T-helper 17 cell (primary cell): Measurements from ENCODE around the gene SAP130. TPM values are rescaled to one million over a fixed set of nuclear protein-coding genes. Genes with fewer than 3 reads are reported as not detected.

Experiments used
- ATAC-seq: fragments of 150-1000 bp; cut with Tn5 transposase; 2 replicates; pipeline ENCODE4 v1.10.0; 2021; ENCODE audit warnings: mild to moderate bottlenecking, moderate library complexity
- DNase-seq, 3 donors: peaks; one replicate each; pipeline versions ENCODE4 v3.0.0 to v3.0.0-alpha.2; 2020 to 2021
- H3K9me3 ChIP-seq: one replicate; pipeline ENCODE4 v1.7.0; 2013; ENCODE audit warnings: low read length, mild to moderate bottlenecking; ENCODE audit not compliant: control insufficient read depth, poor library complexity, severe bottlenecking
- H3K27ac Mint-ChIP-seq: one replicate; pipeline ENCODE4 v1.8.0; 2022; ENCODE audit warnings: mild to moderate bottlenecking, moderate library complexity, mixed read lengths
- H3K27me3 Mint-ChIP-seq: one replicate; pipeline ENCODE4 v1.8.0; 2022; ENCODE audit warnings: mixed read lengths
- H3K36me3 Mint-ChIP-seq: one replicate; pipeline ENCODE4 v1.8.0; 2022; ENCODE audit warnings: low read depth, mixed read lengths
- H3K4me1 Mint-ChIP-seq: one replicate; pipeline ENCODE4 v1.8.0; 2022; ENCODE audit warnings: mild to moderate bottlenecking, mixed read lengths
- H3K4me3 Mint-ChIP-seq: one replicate; pipeline ENCODE4 v1.8.0; 2022; ENCODE audit warnings: mild to moderate bottlenecking, moderate library complexity, mixed read lengths
- total RNA-seq, 4 donors: library from RNA in 2 of 4; stranded (reverse) in 2 of 4; gene quantifications; one replicate each; pipeline ENCODE4 v1.2.3 and lab custom pipeline; 2022 to 2026

The SAP130 gene
- total RNA-seq, 2 donors from 2014 or later: 31.9 to 34.1 TPM

DNA sequence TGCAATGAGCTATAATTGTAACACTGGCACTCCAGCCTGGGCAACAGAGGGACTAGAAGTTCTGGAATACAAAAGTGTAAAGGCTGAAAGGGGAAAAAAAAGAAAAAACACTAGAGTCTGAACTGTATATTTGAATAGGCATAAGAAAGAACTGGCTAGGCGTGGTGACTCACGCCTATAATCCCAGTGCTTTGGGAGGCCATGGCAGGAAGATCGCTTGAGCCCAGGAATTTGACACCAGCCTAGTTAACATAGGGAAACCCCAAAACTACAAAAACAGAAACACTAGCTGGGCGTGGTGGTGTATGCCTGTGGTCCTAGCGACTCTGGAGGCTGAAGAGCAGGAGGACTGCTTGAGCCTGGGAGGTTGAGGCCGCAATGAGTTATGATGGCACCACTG lies 70.6 kb downstream of the SAP130 start:
- peaks cover 12% of the 10 kb centered on the region for H3K36me3 Mint-ChIP-seq

DNA sequence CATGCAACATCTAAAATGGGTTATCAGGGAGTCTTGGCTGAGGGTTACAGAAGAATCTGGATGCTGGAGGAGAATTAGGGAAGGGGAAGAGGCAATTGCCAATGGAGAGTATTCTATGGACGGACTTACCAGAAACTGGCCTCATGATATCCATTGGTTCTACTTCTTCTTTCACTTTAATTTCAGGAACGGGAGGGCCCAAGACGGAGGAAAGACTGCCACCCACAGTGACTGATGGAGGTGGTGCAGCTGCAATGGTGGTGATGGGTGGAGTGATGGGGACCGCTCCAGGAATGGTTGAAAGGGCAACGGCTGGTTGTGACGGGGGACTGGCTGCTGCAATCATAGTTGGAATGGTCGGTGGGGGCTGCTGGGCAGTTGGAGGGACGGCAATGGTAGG lies 73.0 kb downstream of the SAP130 start:
- no peaks in the 10 kb centered on the region for H3K9me3 ChIP-seq
- Mint-ChIP-seq H3K4me3 (no peak overlapping the region), H3K27me3 (no peaks in the 10 kb centered on the region), H3K4me1 (peaks cover 5% of the 10 kb centered on the region), H3K36me3 (peaks cover 9% of the 10 kb centered on the region), H3K27ac (no peak overlapping the region)
- DNase-seq (no peak), ATAC-seq (no peak)

More for the DNA sequence above, 70.6 kb downstream of the SAP130 start:
- H3K9me3 ChIP-seq: no peaks in the 10 kb centered on the region
- no peaks in the 10 kb centered on the region for H3K27me3 Mint-ChIP-seq
- DNase-seq (no peak), ATAC-seq (no peak)
- H3K4me1 Mint-ChIP-seq: peaks cover 5% of the 10 kb centered on the region
- no peak overlapping the region for H3K4me3 Mint-ChIP-seq
- H3K27ac Mint-ChIP-seq: no peak overlapping the region

DNA sequence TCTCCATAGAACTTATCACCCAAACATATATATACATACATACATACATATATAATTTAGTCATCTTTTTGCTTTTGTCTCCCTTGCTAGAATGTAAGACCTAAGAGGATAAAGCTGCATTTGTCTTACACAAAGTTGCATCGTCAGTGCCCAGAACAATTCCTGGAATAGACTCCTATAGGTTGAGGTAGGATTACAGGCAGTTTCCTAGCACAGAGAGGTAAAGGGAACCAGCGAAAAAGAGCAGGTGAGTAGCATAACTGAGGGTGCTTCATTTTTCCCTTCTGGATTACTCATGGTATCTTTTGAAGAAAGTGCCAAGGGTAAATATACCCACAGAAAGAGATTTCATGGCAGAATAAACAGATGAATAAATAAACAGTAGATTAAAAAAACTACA lies 74.0 kb downstream of the SAP130 start:
- peaks cover 3% of the 10 kb centered on the region for H3K4me1 Mint-ChIP-seq
- ATAC-seq (no peak), DNase-seq (no peak)
- H3K4me3 Mint-ChIP-seq: no peak overlapping the region
- no peaks in the 10 kb centered on the region for H3K27me3 Mint-ChIP-seq
- peaks cover 6% of the 10 kb centered on the region for H3K36me3 Mint-ChIP-seq
- H3K27ac Mint-ChIP-seq: no peak overlapping the region
- no peaks in the 10 kb centered on the region for H3K9me3 ChIP-seq

DNA sequence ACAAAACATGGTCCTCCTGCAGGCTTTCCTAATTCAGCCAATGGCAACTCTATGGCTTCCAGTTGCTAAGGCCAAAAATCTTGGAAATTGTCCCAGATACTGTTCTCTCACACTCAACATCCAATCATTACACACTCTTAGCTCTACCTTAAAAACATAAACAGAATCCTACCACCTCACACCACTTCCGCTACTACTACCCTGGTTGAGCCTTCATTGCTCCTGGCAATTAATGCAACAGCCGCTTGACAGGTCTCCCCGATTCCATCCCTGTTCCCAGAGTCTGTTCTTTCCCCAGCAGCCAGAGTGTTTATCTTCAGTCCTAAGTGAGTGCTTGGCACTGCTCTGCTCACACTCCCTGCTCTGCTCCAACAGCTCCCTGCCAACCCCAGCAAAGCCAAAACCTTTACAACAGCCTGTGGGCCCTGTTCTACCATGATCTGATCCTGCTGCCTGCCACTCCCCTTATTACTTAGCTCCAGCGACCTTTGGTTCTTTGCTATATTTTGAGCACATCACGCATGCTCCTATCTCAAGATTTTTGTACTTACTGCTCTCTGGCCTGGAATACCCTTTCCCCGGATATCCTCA lies 74.6 kb downstream of the SAP130 start:
- no peaks in the 10 kb centered on the region for H3K9me3 ChIP-seq
- Mint-ChIP-seq H3K27ac (no peak overlapping the region), H3K4me1 (peaks cover 3% of the 10 kb centered on the region), H3K4me3 (no peak overlapping the region), H3K36me3 (peaks cover 6% of the 10 kb centered on the region), H3K27me3 (no peaks in the 10 kb centered on the region)
- ATAC-seq (no peak), DNase-seq (no peak)

DNA sequence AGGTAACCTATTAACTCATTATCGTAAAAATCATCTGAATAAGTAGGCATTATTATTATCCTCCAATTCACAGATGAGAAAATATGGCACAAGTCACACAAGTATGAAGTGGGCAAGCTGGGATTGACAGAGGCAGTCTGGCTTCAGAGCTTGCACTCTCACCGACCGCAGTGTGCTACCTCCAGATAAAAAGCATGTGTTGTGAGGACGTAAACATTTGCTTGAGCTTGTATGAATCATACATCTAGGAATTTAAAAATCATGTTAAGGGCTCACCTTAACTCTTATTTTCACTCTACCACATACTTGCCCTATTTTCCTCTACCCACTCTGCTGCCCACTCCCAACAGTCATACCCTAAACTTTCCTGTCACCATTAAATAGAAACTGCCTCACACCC lies 76.8 kb downstream of the SAP130 start:
- no peaks in the 10 kb centered on the region for H3K9me3 ChIP-seq
- Mint-ChIP-seq H3K4me3 (no peak overlapping the region), H3K27ac (no peak overlapping the region), H3K27me3 (no peaks in the 10 kb centered on the region), H3K36me3 (peaks cover 7% of the 10 kb centered on the region), H3K4me1 (peaks cover 5% of the 10 kb centered on the region)
- DNase-seq: no peak
- ATAC-seq: no peak

DNA sequence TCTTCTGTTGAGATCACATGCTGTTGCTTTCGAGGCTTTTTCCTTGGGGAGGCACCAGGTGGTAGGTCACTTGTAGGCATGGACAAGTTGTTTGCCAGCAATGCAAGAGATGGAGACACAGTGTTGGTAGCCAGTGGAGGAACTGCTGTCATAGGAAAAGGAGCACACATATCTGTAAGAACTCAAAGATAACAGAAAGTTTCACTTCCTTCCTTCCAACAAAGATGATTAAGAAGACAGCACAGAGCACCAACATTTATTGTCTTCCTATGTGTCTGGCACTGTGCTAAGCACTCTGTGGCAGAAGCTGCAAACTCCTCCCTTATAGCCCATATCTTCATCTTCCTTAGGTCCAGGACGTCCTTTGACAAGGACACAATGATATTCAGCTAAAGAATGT lies 77.6 kb downstream of the SAP130 start:
- peaks cover 7% of the 10 kb centered on the region for H3K36me3 Mint-ChIP-seq
- no peak overlapping the region for H3K27ac Mint-ChIP-seq

DNA sequence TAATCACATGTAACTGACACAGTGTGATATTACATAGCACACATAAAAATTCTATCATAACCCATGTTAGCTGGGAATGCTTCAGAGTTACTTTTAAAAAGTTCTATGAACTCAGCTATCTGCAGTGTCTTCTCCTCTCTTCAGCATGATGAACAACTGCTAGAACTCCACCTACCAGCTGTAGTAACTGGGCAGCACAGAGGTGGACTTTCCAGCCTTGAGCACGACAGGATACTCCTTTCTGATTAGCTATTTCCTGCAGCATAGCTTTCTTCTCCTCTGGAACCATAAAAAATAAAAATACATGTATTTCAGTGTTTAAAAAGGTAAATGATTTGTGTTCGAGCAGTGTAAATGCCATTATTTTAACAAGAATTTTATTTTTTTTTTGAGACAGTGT lies 82.6 kb downstream of the SAP130 start:
- H3K4me1 Mint-ChIP-seq: peaks cover 2% of the 10 kb centered on the region
- no peak overlapping the region for H3K4me3 Mint-ChIP-seq
- H3K9me3 ChIP-seq: no peaks in the 10 kb centered on the region
- no peak for DNase-seq
- no peaks in the 10 kb centered on the region for H3K27me3 Mint-ChIP-seq
- H3K27ac Mint-ChIP-seq: no peak overlapping the region
- no peak for ATAC-seq
- peaks cover 13% of the 10 kb centered on the region for H3K36me3 Mint-ChIP-seq

More for the DNA sequence above, 77.6 kb downstream of the SAP130 start:
- no peaks in the 10 kb centered on the region for H3K9me3 ChIP-seq
- ATAC-seq (no peak), DNase-seq (no peak)
- Mint-ChIP-seq H3K4me3 (no peak overlapping the region), H3K4me1 (peaks cover 5% of the 10 kb centered on the region), H3K27me3 (no peaks in the 10 kb centered on the region)

DNA sequence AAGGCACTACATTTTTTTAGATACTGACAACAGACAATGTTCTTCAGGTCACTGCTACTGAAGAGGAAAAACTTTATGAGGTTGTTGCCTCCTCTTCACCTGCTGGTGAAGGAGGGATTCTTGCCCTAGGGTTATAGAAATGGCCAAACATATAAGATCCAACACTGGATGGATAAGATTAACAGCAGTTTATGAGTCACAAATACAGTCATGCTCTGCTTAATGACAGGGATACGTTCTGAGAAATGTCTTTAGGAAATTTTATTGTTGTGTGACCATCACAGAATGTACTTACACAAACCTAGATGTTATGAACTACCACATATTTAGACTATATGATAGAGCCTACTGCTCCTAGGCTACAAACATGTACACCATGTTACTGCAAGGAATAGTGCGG lies 84.7 kb downstream of the SAP130 start:
- no peak overlapping the region for H3K4me3 Mint-ChIP-seq
- DNase-seq (no peak), ATAC-seq (no peak)
- H3K27me3 Mint-ChIP-seq: no peaks in the 10 kb centered on the region
- no peaks in the 10 kb centered on the region for H3K9me3 ChIP-seq
- H3K4me1 Mint-ChIP-seq: peaks cover 2% of the 10 kb centered on the region
- peaks cover 13% of the 10 kb centered on the region for H3K36me3 Mint-ChIP-seq
- no peak overlapping the region for H3K27ac Mint-ChIP-seq

DNA sequence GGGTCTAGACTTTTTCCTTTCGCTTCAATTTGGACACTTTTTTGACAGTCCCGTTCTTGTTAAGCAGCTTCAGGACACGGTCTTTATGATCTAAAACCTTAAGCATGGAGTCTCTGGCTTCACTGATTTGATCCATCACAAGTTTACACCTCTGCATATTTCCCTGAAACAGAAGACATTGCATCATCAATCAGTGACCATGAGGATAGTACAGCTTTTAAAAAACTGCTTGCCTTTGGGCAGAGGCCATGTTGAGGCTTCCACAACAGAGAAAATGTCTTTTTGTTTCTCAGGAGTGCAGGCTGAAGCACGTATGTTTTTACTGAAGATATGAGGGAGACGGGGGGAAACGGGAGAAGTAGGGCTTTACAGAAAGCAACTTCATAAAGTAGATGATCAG lies 85.9 kb downstream of the SAP130 start:
- Mint-ChIP-seq H3K27me3 (no peaks in the 10 kb centered on the region), H3K4me1 (peaks cover 2% of the 10 kb centered on the region), H3K36me3 (peaks cover 13% of the 10 kb centered on the region), H3K4me3 (no peak overlapping the region), H3K27ac (no peak overlapping the region)
- ATAC-seq: no peak
- no peak for DNase-seq
- H3K9me3 ChIP-seq: no peaks in the 10 kb centered on the region

DNA sequence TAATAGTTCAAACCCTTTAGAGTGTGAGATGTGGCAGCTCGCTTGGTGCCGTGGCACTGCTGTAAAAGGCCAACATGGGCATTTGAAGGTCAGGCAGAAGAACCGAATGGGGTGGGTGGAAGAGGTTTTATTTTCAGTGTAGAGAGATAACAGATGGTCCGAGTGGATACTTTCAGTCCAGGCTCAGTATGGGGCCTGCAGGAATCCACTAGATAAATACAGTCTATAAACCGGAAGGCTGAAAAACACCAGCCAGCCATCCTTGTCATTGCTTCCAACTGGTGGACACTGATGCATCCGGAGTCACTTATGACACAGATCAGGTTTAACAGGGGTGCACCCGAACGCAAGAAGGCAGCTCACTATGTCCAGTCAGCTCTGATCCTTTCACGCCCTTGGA lies 86.4 kb downstream of the SAP130 start:
- Mint-ChIP-seq H3K4me3 (no peak overlapping the region), H3K27ac (no peak overlapping the region)

DNA sequence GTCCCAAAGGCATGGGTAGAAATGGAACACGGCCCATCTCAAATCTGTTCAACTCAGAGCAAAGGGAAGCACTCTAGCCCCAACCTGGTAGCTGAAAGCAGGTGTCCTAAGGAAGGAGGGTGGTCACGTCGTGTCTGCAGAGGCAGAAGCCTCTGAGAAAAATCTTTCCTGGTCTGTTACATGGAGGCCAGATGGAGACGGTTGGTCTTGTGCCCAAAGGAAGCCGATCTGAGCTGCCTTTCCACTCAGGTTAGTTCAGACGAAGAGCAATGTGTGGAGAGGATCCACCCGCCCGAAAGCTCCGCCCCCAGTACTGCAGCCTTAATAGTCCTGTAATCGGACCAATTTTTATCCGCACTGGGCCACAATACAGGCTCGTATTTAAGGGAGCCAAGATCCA lies 87.2 kb downstream of the SAP130 start:
- H3K27ac Mint-ChIP-seq: no peak overlapping the region
- DNase-seq (no peak), ATAC-seq (no peak)
- H3K9me3 ChIP-seq: no peaks in the 10 kb centered on the region
- no peak overlapping the region for H3K4me3 Mint-ChIP-seq
- no peaks in the 10 kb centered on the region for H3K27me3 Mint-ChIP-seq
- no peaks in the 10 kb centered on the region for H3K4me1 Mint-ChIP-seq
- peaks cover 9% of the 10 kb centered on the region for H3K36me3 Mint-ChIP-seq

More for the DNA sequence above, 86.4 kb downstream of the SAP130 start:
- DNase-seq (no peak), ATAC-seq (no peak)
- no peaks in the 10 kb centered on the region for H3K27me3 Mint-ChIP-seq
- peaks cover 9% of the 10 kb centered on the region for H3K36me3 Mint-ChIP-seq
- no peaks in the 10 kb centered on the region for H3K9me3 ChIP-seq
- peaks cover 2% of the 10 kb centered on the region for H3K4me1 Mint-ChIP-seq

DNA sequence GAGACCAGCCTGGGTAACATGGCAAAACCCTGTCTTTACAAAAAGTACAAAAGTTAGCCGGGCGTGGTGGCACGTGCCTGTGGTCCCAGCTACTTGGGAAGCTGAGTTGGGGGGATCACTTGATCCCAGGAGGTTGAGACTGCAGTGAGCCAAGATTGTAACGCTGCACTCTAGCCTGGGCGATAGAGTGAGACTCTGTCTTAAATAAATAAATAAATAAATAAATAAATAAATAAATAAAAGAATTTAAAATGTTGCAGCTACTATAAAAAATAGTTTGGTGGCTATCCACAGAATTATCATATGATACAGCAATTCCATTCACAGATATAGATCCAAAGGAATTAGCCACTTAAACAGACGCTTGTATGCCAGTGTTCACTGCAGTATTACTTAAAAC lies 92.5 kb downstream of the SAP130 start:
- DNase-seq (no peak), ATAC-seq (no peak)
- H3K4me1 Mint-ChIP-seq: no peaks in the 10 kb centered on the region
- H3K4me3 Mint-ChIP-seq: no peak overlapping the region
- no peaks in the 10 kb centered on the region for H3K9me3 ChIP-seq
- H3K27ac Mint-ChIP-seq: no peak overlapping the region
- H3K27me3 Mint-ChIP-seq: peaks cover 4% of the 10 kb centered on the region
- H3K36me3 Mint-ChIP-seq: no peaks in the 10 kb centered on the region

DNA sequence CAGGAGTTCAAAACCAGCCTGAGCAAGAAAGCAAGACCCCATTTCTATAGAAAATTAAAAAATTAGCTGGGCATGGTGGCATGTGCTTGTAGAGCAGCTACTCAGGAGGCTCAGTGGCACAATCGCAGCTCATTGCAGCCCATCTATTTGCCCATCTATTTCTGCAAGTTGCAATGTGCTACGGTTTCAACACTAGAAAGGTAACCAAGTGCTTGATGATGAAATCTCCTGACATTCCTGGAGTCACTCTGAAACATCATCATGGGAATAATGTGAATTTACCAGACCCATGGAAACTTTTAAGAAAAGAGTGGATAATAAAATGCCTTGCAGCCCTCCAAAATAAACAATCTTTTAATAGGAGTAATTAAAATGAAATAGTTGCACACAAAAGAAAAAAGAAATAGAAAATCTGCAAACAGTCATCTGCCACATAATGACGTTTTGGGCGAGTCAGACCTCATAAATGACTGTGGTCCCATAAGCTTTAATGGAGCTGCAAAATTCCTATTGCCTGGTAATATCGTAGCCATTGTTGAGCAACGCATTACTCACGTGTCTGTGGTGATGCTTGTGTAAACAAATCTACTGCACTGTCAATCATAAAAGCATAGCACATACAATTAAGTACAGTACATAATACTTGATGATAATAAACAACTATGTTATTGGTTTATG lies 95.5 kb downstream of the SAP130 start:
- no peak overlapping the region for H3K27ac Mint-ChIP-seq
- ATAC-seq (no peak), DNase-seq (no peak)
- H3K27me3 Mint-ChIP-seq: peaks cover 4% of the 10 kb centered on the region
- no peaks in the 10 kb centered on the region for H3K9me3 ChIP-seq
- peaks cover 3% of the 10 kb centered on the region for H3K4me1 Mint-ChIP-seq
- H3K36me3 Mint-ChIP-seq: no peaks in the 10 kb centered on the region
- H3K4me3 Mint-ChIP-seq: no peak overlapping the region

DNA sequence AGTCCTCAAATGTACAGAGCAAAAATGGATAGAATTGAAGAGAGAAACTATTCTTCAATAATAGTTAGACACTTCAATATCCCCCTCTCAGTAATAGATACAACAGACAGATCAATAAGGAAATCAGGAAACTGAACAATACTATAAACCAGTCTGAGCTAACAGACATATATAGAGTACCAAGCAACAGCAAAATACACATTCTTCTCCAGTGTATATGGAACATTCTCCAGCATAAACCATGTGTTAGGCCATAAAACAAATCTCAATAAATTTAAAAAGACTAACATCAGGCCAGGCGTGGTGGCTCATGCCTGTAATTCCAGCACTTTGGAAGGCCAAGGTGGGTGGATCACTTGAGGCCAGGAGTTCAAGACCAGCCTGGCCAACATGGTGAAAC lies 98.4 kb downstream of the SAP130 start:
- H3K4me3 Mint-ChIP-seq: no peak overlapping the region
- DNase-seq (no peak), ATAC-seq (no peak)
- H3K36me3 Mint-ChIP-seq: peaks cover 2% of the 10 kb centered on the region
- no peaks in the 10 kb centered on the region for H3K9me3 ChIP-seq
- peaks cover 3% of the 10 kb centered on the region for H3K4me1 Mint-ChIP-seq
- H3K27me3 Mint-ChIP-seq: peaks cover 9% of the 10 kb centered on the region
- H3K27ac Mint-ChIP-seq: no peak overlapping the region
